Dedifferentiated amniotic fluid mesenchymal stem cell (primary cell): Measurements from ENCODE around the gene RFK.
"Not testable (repeated sequence)": the region's sequence is repeated elsewhere in the genome, so short reads cannot be mapped to it uniquely, and the experiment has no call there.

ENCODE experiments used
- DNase-seq: peaks from one replicate; pipeline ENCODE4 v3.0.0-alpha.2; 2016; ENCODE audit errors: extremely low spot score

Gene RFK

GRCh38 chr9:76370396-76371023 is 23.7 kb downstream of the RFK start:
- DNase-seq, result no peak

- DNase-seq, result no peak
Measured at GRCh38 chr9:76369583-76369982, 24.6 kb downstream of the RFK start.

GRCh38 chr9:76366275-76366674 is 28.0 kb downstream of the RFK start:
- no peak for DNase-seq

- DNase-seq, result peak; percentile 51
Measured at GRCh38 chr9:76365028-76365427, 29.2 kb downstream of the RFK start.

GRCh38 chr9:76363032-76363395 is 31.2 kb downstream of the RFK start:
- no peak for DNase-seq

GRCh38 chr9:76362332-76363031 is 31.7 kb downstream of the RFK start:
- not testable (repeated sequence) for DNase-seq

GRCh38 chr9:76359766-76360165 is 34.5 kb downstream of the RFK start:
- DNase-seq, result no peak

- no peak for DNase-seq
Measured at GRCh38 chr9:76359365-76359764, 34.9 kb downstream of the RFK start.

- no peak for DNase-seq
Measured at GRCh38 chr9:76358628-76359280, 35.5 kb downstream of the RFK start.

- DNase-seq, result no peak
Measured at GRCh38 chr9:76357555-76357954, 36.7 kb downstream of the RFK start.

GRCh38 chr9:76355886-76356285 is 38.3 kb downstream of the RFK start:
- no peak for DNase-seq

GRCh38 chr9:76354221-76354620 is 40.0 kb downstream of the RFK start:
- no peak for DNase-seq

- no peak for DNase-seq
Measured at GRCh38 chr9:76353280-76353679, 40.9 kb downstream of the RFK start.

- no peak for DNase-seq
Measured at GRCh38 chr9:76352026-76352620, 42.1 kb downstream of the RFK start.

- DNase-seq, result no peak
Measured at GRCh38 chr9:76351006-76351405, 43.2 kb downstream of the RFK start.

- DNase-seq, result no peak
Measured at GRCh38 chr9:76349865-76350264, 44.4 kb downstream of the RFK start.

- DNase-seq, result no peak
Measured at GRCh38 chr9:76342858-76343257, 51.4 kb downstream of the RFK start.

GRCh38 chr9:76342201-76342600 is 52.0 kb downstream of the RFK start:
- no peak for DNase-seq

GRCh38 chr9:76341616-76342015 is 52.6 kb downstream of the RFK start:
- DNase-seq, result no peak

- no peak for DNase-seq
Measured at GRCh38 chr9:76338418-76338817, 55.8 kb downstream of the RFK start.

- DNase-seq, result no peak
Measured at GRCh38 chr9:76336027-76336426, 58.2 kb downstream of the RFK start.
